ENCODE results near the gene DDX27. TPM values are rescaled to one million over a fixed set of nuclear protein-coding genes. Genes with fewer than 3 reads are reported as not detected.

DDX27 gene
- total RNA-seq, 1 donor from 2014 or later, result 34.3 TPM

DNA sequence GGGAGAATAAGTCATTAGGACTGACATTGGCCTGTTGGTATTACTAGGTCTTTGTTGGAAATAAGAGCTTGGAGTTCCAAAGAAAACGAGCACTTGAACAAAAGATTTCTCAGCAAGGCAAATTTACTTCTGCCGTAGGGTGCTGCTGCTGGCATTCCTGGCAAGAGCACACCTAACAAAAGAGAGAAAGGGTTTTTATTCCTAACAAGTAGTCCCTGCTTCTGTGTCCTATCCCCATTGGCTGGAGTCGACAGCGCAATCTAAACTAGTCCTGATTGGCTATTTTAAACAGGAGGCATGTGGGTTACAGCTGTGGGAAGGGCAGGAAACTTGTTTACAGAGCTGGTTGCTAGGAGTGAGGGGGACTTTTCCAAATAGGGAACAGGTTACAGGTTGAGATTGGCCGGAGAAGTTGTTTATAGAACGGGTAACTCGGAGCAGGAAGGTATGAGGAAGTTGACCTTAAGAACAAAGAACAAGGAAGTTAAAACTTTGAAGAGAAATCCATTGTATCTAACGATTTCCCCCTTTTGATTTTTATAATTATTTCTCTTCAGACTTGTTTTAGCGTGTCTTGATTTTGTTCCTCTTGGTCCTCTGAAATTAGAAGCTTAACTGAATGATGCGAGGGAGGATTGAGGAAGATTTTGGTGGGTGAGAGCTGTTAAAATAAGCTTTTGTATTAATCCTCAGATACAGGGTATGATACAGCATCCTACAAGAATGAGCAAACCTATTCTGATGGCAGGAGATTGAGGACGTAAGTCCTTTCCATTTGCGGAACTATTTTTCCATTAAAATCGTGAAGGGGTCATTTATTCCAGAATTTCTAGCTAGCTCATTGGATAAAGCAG lies 62.1 kb downstream of the DDX27 start:
- H3K27me3 Mint-ChIP-seq, result peaks cover 29% of the 10 kb centered on the region
- no peak for DNase-seq (ENCODE audit: extremely low spot score, unreplicated experiment)
- H3K27ac Mint-ChIP-seq, result peak overlapping the region; percentile 98
- TF ChIP-seq, protein P1, sequence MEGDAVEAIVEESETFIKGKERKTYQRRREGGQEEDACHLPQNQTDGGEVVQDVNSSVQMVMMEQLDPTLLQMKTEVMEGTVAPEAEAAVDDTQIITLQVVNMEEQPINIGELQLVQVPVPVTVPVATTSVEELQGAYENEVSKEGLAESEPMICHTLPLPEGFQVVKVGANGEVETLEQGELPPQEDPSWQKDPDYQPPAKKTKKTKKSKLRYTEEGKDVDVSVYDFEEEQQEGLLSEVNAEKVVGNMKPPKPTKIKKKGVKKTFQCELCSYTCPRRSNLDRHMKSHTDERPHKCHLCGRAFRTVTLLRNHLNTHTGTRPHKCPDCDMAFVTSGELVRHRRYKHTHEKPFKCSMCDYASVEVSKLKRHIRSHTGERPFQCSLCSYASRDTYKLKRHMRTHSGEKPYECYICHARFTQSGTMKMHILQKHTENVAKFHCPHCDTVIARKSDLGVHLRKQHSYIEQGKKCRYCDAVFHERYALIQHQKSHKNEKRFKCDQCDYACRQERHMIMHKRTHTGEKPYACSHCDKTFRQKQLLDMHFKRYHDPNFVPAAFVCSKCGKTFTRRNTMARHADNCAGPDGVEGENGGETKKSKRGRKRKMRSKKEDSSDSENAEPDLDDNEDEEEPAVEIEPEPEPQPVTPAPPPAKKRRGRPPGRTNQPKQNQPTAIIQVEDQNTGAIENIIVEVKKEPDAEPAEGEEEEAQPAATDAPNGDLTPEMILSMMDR (conservative IDR thresholded peaks at IDR 0.05), result no peak
- peak overlapping the region; percentile 98 for H3K4me3 Mint-ChIP-seq
- H3K9me3 Mint-ChIP-seq, result peaks cover 47% of the 10 kb centered on the region
- peaks cover 66% of the 10 kb centered on the region for H3K4me1 Mint-ChIP-seq (ENCODE audit: unreplicated experiment)
- H3K36me3 Mint-ChIP-seq, result peaks cover 86% of the 10 kb centered on the region

DNA sequence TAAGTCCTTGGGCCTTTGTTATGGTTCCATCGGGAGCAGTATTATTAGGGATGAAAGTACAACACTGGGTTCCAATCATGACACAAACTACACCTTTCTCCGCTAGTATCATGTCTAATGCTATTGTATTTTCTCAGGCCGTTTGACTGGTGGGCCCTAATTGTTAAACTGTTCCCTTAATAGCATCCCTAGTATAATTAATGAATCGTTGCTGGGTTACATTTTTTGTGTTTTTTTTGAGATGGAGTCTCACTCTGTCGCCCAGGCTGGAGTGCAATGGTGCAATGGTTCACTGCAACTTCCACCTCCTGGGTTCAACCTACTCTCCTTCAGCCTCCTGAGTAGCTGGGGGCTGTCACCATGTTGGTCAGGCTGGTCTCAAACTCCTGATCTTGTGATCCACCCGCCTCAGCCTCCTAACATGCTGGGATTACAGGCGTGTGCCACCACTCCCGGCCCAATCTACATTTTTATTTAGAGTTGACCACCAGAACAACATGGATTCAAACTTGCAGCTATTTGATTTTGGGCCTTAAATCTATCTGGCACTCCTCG lies 62.8 kb downstream of the DDX27 start:
- Mint-ChIP-seq H3K9me3 (peaks cover 53% of the 10 kb centered on the region), H3K36me3 (peaks cover 88% of the 10 kb centered on the region), H3K27ac (peak overlapping the region; percentile 98), H3K27me3 (peaks cover 29% of the 10 kb centered on the region), H3K4me1 (ENCODE audit: unreplicated experiment) (peaks cover 62% of the 10 kb centered on the region), H3K4me3 (peak overlapping the region; percentile 98)
- no peak for DNase-seq (ENCODE audit: extremely low spot score, unreplicated experiment)
- TF ChIP-seq, protein P1 (conservative IDR thresholded peaks at IDR 0.05), result no peak

DNA sequence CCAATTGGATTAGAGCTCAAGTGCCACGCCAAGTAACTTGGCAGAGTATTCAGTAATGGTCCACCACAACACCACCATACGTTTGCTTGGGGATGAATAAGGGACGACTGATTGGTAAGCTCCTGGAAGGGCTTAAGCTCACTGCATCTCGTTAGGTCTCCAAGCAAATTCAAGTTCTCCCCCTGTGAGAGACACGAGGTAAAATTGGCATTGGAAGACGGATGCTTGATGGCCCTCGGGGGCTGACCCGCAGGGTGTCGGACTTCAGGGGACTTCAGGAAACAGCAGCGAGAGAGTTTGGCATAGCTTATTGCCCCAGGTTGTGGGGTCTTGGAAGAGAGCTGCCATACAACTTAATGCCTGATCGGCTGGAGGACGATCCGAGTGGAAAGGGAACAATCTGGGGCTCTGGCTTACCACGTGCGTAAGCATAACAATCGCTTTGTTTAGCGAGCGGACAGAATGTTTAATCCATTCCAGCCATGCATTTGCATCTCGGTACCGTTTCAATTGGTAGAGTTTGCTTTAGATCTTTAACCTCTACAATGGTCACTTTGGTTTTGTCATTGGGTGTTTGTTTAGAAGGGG lies 63.5 kb downstream of the DDX27 start:
- Mint-ChIP-seq H3K36me3 (peaks cover 95% of the 10 kb centered on the region), H3K27me3 (peaks cover 29% of the 10 kb centered on the region), H3K4me3 (peak overlapping the region; percentile 98), H3K4me1 (ENCODE audit: unreplicated experiment) (peaks cover 67% of the 10 kb centered on the region), H3K27ac (peak overlapping the region; percentile 98), H3K9me3 (peaks cover 59% of the 10 kb centered on the region)
- TF ChIP-seq, protein P1 (conservative IDR thresholded peaks at IDR 0.05), result no peak
- DNase-seq (ENCODE audit: extremely low spot score, unreplicated experiment), result no peak

DNA sequence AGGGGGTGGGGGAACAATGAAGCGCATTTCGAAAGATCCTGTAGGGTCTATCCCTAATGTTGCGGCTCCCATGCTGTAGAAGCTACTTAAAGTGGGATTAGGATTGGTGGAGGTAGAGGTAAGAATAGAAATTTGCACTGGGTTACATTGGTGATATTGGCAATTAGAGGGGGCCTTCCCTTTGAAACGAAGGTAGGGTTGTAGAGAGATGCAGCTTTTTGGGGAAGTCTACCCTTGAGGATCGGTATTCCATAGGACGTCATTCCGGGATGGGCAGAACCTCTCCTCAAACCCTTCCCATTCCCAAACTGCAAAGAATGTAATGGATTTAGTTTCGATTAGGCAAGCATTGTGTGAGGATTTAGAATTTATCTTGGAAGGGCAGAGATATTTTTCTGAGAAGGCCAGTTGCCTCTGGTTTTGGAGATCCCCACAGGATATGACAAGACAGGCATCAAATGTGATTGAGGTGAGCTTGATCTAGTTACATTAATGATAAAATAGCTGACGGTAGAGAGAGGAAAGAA lies 64.0 kb downstream of the DDX27 start:
- TF ChIP-seq, protein P1 (conservative IDR thresholded peaks at IDR 0.05), result no peak
- Mint-ChIP-seq H3K27me3 (peaks cover 29% of the 10 kb centered on the region), H3K27ac (peak overlapping the region; percentile 95), H3K4me3 (peak overlapping the region; percentile 98), H3K36me3 (peaks cover 99% of the 10 kb centered on the region), H3K4me1 (ENCODE audit: unreplicated experiment) (peaks cover 67% of the 10 kb centered on the region), H3K9me3 (peaks cover 59% of the 10 kb centered on the region)
- DNase-seq (ENCODE audit: extremely low spot score, unreplicated experiment), result no peak

DNA sequence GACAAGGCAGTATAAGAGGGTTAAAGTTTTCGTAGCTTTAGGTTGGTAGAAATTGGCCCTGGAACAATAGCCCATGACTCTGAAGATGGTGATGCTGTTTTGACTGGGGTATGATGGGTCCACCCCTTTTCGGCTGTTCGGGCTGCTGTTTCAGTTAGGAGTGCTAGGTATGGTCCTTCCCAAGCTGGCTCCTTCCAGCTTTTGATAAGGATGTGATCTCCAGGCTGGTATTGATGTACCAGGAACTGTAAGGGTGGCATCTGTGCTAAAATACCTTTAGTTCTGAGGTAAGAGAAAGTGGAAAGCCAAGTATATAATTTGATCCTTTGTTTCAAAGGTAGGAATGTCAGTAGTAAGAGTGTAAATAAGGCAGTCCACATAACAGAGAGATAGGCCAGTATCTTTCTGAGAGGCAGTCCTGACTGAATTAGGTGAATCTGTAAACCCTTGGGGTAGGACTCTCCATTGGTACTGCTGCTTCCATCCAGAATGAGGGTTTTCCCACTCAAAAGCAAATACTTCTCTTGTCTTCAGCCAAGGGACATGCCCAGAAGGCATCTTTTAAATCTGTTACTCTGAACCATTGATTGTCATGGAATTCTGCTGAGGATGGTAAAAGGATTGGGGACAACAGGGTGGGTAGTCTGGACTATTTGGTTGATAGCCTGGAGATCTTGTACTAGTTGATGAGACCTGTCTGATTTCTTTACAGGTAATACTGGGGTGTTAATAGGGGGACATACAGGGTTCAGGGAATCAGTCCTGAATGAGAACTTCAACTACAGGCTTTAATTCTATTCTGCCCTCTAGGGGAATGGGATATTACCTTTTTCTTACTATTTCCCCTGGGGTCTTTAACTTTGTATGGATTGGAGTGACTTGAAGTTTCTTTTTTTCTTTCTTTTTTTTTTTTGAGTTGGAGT lies 64.7 kb downstream of the DDX27 start:
- peaks cover 99% of the 10 kb centered on the region for H3K36me3 Mint-ChIP-seq

More for the DNA sequence above, 64.7 kb downstream of the DDX27 start:
- no peak for DNase-seq (ENCODE audit: extremely low spot score, unreplicated experiment)
- TF ChIP-seq, protein P1 (conservative IDR thresholded peaks at IDR 0.05), result no peak
- Mint-ChIP-seq H3K27ac (peak overlapping the region; percentile 95), H3K9me3 (peaks cover 61% of the 10 kb centered on the region), H3K27me3 (peaks cover 22% of the 10 kb centered on the region), H3K4me1 (ENCODE audit: unreplicated experiment) (peaks cover 61% of the 10 kb centered on the region), H3K4me3 (peak overlapping the region; percentile 98)

All from type B pancreatic cell (in vitro differentiated cells).